ENCODE results near the gene PSMC1.
A peak's percentile ranks its signal among the peaks of the same experiment; 100 is the strongest.

The PSMC1 gene

GRCh38 chr14:90296641-90297040, 40.3 kb downstream of the PSMC1 start:
- TF ChIP-seq CTCF (IDR thresholded peaks at IDR 0.05; ENCODE audit: extremely low read depth, missing control alignments): no peak
- no peak for DNase-seq (ENCODE audit: low spot score)

GRCh38 chr14:90297876-90298629, 41.7 kb downstream of the PSMC1 start:
- TF ChIP-seq CTCF (IDR thresholded peaks at IDR 0.05; ENCODE audit: extremely low read depth, missing control alignments): no peak
- no peak for DNase-seq (ENCODE audit: low spot score)

- DNase-seq (ENCODE audit: low spot score): no peak
These were observed 43.1 kb downstream of the PSMC1 start for GRCh38 chr14:90299408-90299807.

GRCh38 chr14:90300611-90301047, 44.3 kb downstream of the PSMC1 start:
- no peak for DNase-seq (ENCODE audit: low spot score)
- no peak for TF ChIP-seq CTCF (IDR thresholded peaks at IDR 0.05; ENCODE audit: extremely low read depth, missing control alignments)

More at GRCh38 chr14:90299408-90299807, 43.1 kb downstream of the PSMC1 start:
- no peak for TF ChIP-seq CTCF (IDR thresholded peaks at IDR 0.05; ENCODE audit: extremely low read depth, missing control alignments)

- TF ChIP-seq CTCF (IDR thresholded peaks at IDR 0.05; ENCODE audit: extremely low read depth, missing control alignments): no peak
These were observed 44.8 kb downstream of the PSMC1 start for GRCh38 chr14:90301122-90301521.

GRCh38 chr14:90301668-90302090, 45.3 kb downstream of the PSMC1 start:
- TF ChIP-seq CTCF (IDR thresholded peaks at IDR 0.05; ENCODE audit: extremely low read depth, missing control alignments): no peak
- peak; percentile 34 for DNase-seq (ENCODE audit: low spot score)

More at GRCh38 chr14:90301122-90301521, 44.8 kb downstream of the PSMC1 start:
- DNase-seq (ENCODE audit: low spot score): no peak

- DNase-seq (ENCODE audit: low spot score): no peak
- TF ChIP-seq CTCF (IDR thresholded peaks at IDR 0.05; ENCODE audit: extremely low read depth, missing control alignments): no peak
These were observed 46.4 kb downstream of the PSMC1 start for GRCh38 chr14:90302529-90303303.
